Embryonic facial prominence (tissue), 1 donor: ENCODE data around the gene KCTD8.
"Not testable (repeated sequence)": the region's sequence is repeated elsewhere in the genome, so short reads cannot be mapped to it uniquely, and the experiment has no call there.

Source experiments
- DNase-seq: peaks from one replicate; pipeline ENCODE4 v3.0.0-alpha.2; 2016; ENCODE audit errors: extremely low spot score

KCTD8 gene

DNA sequence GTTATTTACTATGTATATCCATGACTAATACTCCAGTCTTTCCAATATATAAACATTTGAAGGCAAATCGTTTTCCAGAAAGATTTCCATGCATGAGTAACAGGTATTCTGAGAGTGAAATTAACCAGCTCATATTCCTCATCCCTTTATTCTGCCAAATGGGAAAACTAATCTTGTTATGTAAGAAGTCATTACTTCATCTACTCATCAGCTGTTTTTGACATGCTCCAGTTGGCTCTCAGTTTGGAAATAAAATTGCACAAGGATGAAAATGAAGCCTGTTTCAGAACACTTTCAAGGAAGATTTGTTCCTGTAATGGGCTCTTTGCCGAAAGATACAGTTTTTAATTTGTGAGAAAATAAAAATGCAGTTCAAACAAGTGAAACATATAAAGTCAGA lies 121.9 kb downstream of the KCTD8 start:
- no peak for DNase-seq

DNA sequence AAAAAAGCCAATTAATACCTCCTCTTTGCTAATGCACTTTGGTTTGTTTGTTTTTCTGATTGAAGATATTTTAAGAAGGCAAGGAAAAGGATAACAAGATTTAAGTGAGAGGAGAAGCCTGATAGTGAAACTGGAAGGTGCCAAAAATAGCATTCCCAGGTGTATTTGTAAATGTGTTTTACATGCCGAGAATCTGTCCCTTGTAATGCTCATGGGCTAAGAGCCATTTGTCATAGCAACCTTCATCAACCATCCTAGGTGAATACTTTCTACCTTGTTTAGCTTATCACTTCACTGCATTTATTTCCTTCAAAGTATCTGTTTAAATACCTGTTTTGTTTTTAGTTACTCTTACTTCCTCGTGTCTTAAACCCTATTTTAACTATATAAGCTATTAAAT lies 127.8 kb downstream of the KCTD8 start:
- DNase-seq, result no peak

DNA sequence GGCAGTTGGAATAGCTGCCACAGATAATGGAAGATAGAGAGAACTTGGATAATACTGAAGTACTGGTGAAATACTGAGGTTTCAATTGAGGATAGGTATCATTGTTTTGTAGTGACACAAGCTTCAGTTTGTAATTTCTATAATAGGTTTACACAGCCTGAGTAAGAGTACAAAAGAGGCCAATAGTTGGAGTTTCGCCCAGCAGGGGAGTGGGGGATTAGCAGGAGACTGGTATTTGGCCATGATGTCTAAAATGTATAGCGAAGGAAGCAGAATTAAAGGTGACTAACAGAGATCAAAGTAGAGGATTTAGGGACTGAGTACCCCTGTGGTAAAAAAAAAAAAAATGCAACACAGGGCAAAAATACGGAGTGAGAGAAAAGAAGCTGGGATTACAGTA lies 129.5 kb downstream of the KCTD8 start:
- DNase-seq, result no peak

DNA sequence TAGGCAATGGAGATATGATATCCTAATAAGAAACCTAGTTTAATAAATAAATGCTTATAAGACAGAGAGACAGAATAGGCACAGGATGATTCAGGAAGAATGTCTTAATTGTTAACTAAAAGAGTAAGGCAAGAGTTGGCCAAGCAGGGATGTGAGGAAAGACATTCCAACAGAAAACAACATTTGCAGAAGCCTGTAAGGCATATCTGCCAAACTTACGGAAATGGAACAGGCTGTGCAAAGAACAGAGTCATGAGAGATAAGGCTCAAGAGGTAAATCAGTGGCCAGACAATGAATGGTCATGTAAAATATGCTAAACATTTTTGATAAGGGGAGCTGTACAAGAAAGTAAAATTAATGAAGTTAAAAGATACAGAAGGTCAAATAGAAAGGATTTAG lies 134.9 kb downstream of the KCTD8 start:
- no peak for DNase-seq

DNA sequence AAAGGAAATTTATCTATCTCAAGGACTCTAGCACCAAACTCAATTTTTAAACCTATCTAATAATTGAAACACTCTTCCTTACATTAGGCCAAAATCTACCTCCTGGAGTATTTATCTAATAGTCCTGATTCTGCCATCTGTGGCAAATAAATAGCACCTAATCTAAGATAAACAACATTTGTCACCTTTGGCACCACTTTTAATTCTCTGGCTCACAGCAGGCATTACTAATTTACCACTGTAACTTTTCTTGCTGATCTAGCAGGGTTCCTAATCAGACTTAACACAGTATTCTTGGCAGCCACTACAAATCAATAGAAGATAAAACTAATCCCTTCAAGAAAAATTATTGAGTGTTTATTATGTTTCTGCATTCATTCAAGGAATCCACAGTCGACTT lies 161.1 kb downstream of the KCTD8 start:
- no peak for DNase-seq

DNA sequence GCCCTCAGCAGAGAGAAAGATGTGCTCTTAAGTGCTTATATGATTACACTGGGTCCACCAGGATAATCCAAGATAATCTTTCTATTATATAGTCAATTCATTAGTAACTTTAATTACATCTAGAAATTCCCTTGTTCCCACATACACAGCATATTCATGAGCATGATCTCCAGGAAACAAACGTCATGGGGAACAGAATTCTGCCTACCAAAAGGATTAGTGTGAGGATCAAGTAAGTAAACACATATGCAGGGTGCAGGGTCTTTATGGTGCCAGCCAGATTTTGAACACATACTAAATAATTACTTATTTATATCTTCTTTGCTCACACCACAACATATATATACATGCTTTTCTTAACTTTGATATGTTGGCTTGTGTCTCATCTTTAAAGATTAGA lies 169.1 kb downstream of the KCTD8 start:
- no peak for DNase-seq

DNA sequence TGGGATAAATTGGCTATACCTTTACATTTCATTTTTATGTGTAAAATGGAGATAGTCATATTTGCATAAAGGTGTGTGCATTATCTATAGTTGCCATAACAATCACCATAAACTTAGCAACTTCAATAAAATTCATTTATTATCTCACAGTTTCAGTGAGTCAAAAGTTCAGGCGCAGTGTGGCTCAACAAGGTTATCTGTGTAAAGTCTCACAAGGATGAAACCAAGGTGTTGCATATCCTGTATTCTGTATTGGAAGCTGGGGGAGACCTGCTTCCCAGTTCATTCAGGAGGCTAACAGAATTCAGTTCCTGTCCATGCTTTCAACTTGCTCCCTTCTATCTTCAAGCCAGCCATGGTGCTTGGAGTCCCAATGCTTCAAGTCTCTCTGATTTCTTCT lies 169.5 kb downstream of the KCTD8 start:
- DNase-seq, result no peak

DNA sequence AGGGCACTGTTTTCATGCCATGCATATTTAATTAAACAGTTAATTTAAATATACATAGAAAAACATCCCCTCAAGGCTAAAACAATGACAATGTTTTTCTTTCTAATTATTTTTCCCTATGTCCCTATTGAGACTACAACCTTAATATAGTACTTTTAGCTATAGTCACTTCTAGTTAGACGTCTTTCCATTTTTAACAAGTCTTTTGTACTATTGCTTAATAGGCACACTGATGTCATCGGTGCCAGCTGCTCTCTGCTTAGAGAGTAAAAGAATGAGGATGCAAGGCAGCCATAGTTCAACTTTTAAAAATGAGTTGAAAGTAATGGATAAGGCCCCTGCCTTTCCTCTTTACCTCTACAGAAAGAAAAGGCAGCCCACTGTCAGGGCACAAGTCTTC lies 191.1 kb downstream of the KCTD8 start:
- no peak for DNase-seq

DNA sequence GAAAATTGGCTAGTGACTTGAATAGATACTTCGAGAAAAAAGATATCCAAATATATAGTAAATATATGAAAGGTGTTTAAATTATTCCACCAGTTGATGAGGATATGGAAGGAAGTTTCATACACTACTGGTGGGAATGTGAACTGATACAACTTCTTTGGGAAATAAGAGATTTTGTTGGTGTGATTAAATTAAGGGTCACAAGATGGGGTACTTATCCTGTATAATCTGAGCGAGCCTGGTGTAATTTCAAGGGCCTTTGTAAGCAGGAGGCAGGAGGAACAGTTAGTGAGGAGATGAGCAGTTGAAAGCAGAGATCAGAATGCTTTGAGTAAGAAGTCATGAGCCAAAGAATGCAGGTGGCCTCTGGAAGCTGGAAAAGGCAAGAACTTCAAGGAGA lies 192.2 kb downstream of the KCTD8 start:
- no peak for DNase-seq

DNA sequence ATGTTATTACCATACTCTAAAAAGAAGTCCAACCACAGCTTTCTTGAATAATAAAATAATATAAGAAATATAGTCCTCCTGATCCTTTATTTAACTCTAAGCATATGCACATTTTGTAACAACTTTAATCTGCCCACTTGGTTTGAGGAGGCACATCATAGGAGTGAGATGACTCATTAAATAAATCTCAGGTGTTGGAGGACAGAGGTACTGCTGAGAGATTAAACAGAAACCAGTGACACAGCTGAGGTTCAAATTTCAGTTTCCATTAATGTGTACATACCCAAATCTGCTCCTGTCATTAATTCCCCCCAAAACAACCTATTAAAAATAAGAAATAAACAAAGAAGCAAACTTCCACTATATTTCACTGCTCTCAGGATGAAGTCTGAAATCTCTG lies 211.0 kb downstream of the KCTD8 start:
- DNase-seq, result no peak

DNA sequence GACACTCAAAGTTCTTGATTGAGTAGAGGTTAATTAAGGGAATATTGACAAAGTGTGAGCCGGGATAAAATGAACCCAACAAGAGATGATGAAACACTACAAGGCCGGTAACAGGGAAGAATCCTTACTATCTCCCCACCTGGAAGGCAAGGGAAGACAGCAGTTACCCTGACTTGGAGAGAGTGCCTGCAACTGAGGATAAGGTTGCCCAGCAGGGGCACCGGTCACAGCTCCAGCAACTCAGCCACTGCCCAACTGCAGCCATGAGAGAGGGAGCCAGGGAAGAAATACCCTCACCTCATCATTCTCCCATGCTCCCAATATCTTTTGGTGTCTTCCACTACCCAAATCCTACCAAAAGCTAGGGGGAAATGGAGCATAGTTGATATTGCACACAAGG lies 212.7 kb downstream of the KCTD8 start:
- no peak for DNase-seq

DNA sequence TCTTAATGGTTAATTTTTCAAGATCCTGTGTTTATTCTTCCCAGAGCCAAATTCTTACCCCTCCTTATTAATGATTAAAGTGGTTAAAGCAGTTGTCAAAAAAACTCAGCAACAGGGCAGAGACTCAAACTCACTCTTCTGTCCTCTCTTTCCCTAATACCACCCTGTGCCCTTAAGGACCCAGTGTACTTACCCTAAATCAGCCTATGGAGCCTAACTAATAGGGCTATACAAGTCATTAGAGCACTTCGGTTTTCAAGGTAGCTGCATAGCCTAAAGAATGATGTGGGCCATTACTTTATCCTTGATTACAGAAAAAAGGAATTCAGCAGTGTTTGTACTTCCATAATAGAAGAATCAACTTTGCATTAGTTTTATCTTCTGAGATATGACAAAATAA lies 216.3 kb downstream of the KCTD8 start:
- DNase-seq, result no peak

DNA sequence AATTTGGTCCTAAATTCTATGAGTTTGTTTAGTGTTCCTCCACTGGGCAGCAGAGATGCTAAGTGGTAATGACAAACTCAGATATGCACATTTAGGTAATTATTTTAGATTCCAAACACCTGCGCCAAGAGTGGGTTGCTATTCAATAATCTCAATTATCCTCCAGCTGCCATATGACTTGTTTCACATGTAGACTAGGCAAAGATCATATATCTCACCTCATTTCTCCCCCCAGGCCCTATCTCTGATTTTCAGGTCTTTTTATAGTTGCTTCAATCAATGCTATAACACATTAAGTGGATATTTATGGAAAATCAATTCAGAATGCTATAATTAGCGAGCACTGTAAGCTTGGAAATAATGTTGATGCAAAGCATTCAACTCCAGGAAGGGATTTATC lies 217.6 kb downstream of the KCTD8 start:
- no peak for DNase-seq

DNA sequence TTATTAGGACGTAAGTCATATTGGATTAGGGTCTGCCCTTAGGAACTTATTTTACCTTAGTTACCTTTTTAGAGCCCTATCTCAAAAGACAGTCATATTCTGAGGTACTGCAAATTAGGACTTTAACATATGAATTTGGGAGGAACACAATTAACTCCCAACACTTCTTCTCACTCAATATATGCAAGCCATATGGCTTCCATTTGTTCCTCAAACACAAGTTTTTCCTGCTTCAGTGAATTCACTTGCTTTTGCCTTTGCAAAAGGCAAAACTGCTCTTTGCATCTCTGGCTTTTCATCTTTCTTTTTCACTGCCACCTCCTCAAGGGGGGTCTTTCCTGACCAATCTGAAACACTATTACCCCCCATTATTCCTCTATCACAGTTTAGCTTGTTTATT lies 220.3 kb downstream of the KCTD8 start:
- no peak for DNase-seq

DNA sequence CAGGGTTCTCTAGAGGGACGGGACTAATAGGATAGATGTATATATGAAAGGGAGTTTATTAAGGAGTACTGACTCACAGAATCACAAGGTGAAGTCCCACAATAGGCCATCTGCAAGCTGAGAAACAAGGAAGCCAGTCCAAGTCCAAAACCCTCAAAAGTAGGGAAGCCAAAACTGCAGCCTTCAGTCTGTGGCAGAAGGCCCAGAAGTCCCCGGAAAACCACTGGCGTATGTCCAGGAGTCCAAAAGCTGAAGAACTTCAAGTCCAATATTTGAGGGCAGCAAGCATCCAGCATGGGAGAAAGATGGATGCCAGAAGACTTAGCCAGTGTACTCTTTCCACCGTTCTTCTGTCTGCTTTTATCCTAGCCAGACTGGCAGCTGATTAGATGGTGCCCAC lies 227.2 kb downstream of the KCTD8 start:
- no peak for DNase-seq

DNA sequence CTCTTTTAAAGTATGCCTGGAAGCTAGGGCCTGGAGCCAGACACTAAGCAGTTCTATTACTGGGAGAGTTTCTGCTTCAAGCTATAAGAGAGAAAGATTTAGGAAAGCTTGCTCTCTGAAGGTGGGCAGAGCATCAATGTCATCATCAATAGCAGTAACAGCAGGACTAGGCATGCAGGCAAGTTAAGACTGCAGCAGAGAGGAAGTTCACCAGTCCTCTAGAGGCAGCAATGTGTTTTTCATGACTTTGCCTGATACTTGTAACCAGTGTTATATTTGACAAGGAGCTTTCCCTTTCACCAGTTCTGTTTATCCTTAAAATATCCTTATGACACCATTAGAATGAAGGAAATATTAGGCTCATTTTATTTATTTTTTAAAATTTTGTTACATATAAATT lies 237.9 kb downstream of the KCTD8 start:
- no peak for DNase-seq

DNA sequence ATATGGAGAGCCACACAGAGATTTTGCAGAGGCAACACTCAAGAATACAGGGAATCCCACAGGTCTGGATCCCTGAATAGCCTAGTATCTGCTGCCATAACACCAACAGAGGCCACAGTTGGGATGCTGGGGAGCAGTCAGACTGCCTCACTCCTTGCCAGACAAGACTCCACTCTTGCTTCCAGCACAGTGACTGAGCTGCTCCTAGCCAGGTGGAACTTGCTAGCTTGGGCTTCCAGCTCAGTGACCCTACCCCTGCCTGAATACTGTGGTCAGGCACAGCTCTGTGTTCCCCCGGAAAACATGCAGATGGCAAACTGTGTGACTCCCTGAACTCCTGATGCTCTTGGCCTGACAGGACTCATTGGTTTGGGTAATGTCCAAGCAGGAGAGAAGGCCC lies 251.8 kb downstream of the KCTD8 start:
- no peak for DNase-seq

DNA sequence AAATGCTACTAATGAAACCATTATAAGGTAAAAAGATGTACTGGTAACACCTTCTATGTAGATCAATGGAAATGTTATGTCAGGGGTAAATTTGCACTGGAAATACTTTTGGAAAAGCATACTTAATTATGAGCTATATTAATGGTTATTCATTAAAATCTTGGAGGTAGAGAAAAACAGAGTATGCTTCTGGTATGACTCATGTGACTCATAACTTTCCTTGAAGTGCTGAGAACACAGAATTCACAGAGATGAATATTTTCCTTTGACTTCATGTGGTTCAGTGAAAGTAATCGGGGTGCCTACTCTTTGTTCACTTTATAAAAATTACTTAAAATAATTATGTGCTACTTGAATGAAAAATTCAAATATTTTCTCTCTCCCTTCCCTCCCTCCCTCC lies 254.2 kb downstream of the KCTD8 start:
- no peak for DNase-seq

DNA sequence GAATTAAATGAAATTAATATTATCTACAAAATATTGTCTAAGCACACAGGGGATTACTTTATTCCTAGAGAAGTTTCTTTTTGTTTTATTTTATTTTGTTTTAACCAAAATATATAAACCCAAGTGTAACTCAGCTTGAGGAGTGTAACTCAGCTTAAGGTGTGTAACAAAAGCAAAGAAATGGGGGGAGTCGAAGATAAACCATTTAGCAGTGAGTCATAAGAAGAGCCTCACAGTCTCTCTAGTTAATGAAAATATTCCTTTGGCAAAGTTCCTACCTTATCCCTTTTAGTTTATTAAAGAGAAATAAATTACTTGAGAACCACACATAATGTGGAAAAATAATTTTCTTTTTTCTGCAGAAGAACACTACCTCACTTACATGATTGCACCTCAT lies 261.8 kb downstream of the KCTD8 start:
- no peak for DNase-seq

DNA sequence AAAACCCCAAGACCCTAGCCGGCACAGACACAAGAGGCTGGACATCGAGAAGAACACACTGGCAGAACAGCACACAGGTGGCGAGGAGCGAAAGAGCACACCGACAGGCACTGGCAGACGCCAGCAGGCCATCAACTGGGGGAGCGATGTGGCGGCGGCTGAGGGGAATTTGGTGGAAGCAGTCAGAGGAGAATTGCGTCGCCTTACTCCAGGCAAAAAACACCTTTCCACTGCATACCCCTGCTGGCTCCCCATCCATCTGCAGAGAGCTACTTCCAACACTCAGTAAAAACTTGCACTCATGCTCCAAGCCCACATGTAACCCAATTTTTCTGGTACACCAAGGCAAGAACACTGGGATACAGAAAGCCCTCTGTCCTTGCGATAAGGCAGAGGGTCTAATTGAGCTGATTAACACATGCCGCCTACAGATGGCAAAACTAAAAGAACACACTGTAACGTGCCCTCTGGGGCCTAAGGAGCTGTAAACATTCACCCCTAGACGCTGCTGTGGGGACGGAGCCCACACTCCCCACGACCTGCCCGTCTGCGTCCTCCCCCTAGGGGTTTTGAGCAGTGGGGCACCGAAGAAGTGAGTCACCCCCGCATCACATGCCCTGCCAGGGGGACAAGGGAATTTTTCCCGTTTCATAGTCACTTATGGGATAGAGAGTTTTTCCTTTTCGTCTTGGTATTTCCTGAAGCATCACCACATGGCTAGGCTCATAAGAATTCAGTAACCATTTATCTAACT lies 262.3 kb downstream of the KCTD8 start:
- no peak for DNase-seq

DNA sequence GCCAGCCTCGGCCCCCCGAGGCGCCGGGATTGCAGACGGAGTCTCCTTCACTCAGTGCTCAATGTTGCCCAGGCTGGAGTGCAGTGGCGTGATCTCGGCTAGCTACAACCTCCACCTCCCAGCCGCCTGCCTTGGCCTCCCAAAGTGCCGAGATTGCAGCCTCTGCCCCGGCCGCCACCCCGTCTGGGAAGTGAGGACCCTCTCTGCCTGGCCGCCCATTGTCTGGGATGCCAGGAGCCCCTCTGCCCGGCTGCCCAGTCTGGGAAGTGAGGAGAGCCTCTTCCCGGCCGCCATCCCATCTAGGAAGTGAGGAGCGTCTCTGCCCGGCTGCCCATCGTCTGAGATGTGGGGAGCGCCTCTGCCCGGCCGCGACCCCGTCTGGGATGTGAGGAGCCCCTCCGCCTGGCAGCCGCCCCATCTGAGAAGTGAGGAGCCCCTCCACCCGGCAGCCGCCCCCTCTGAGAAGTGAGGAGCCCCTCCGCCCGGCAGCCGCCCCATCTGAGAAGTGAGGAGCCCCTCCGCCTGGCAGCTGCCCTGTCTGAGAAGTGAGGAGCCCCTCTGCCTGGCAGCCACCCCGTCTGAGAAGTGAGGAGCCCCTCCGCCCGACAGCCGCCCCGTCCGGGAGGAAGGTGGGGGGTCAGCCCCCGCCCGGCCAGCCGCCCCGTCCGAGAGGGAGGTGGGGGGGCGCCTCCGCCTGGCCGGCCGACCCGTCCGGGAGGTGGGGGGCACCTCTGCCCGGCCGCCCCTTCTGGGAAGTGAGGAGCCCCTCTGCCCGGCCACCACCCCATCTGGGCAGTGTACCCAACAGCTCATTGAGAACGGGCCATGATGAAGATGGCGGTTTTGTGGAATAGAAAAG lies 266.9 kb downstream of the KCTD8 start:
- DNase-seq, result not testable (repeated sequence)

DNA sequence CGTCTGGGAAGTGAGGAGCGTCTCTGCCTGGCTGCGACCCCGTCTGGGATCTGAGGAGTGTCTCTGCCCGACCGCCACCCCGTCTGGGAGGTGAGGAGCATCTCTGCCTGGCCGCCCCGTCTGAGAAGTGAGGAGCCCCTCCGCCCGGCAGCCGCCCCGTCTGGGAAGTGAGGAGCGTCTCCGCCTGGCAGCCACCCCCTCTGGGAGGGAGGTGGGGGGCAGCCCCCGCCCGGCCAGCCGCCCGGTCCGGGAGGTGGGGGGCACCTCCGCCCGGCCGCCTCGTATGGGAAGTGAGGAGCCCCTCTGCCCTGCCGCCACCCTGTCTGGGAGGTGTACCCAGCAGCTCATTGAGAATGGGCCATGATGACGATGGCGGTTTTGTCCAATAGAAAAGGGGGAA lies 280.8 kb downstream of the KCTD8 start:
- DNase-seq, result not testable (repeated sequence)

DNA sequence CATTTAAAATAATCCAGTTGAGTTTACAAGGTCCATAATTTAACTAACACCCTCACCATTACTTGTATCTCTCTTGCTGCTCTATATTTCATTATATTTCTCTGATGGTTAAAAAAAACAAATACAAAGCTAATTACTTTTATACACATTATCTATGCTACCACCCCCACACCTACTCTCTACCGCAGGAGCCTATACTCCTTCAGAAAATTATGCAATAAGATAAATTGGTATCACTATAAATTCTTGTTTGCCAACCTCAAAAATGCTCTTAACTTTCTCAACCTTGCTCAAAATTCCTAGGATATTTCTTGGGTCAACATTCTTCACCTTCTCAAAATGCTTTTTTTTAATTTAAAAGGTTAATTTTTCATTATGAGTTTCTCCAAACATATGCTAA lies 282.7 kb downstream of the KCTD8 start:
- DNase-seq, result no peak
